ENCODE measurements around the gene MLEC. TPM values are rescaled to one million over a fixed set of nuclear protein-coding genes. Genes with fewer than 3 reads are reported as not detected.

MLEC gene
- total and polyA plus RNA-seq, 2 of the 13 experiments (the other 11 are each of a cell fraction or from before 2014, with no cell fraction given): 49.8 to 156 TPM

DNA sequence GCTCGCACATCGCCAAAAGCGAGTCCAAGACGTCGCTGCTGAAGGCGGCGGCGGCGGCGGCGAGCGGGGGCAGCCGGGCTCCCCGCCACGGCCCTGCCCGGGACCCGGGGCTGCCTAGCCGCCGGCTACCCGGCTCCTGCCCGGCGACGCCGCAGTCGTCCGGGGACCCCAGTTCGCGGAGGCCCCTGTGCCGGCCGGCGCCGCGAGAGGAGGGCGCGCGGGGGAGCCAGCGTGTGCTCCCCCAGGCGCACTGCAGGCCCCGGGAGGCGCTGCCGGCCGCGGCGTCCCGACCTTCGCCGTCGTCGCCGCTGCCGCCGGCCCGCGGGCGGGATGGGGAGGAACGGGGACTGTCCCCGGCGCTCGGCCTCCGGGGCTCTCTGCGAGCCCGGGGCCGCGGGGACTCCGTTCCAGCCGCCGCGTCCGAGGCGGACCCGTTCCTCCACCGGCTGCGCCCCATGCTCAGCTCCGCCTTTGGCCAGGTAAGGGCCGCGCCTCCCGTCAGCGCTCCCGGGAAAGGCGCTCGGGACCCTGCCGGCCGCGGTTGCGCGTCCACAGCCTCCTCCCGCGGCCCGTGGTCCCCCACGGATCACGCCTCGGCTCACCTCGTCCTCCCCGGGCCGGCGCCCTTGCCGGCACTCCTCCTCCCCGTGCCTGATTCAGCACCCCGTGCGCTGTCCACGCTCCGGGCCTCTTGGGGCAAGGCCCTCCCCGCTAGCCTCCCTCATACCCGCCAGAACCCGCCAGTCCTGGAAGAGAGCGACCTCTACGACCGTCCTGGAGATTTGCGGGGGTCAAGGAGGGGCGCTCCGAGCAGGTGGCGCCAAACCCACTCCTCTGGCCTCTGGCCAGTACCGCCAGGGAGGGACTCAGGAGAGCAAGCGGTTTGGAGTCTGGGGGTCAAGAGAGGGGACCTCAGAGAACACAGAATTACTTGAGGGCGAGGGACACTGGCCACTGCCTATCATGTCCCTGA lies 45.8 kb upstream of the MLEC start (continued):
- TF ChIP-seq NR3C1 (CRISPR knock-in tag; IDR thresholded peaks at IDR 0.05) (no peak), CBFB (CRISPR knock-in tag; IDR thresholded peaks at IDR 0.05) (0 out of 2 replicates have a peak, but pooled peaks have one; percentile 16), MTF2 (CRISPR knock-in tag; IDR thresholded peaks at IDR 0.05; ENCODE audit: borderline replicate concordance) (no peak), AHR (CRISPR knock-in tag; IDR thresholded peaks at IDR 0.05) (no peak), IKZF4 (CRISPR knock-in tag; IDR thresholded peaks at IDR 0.05; ENCODE audit: borderline replicate concordance, low read depth, not compliant biosample characterization) (no peak), ZMYM3 (CRISPR knock-in tag; IDR thresholded peaks at IDR 0.05) (no peak), RNF2 (conservative IDR thresholded peaks at IDR 0.05; ENCODE audit: low read depth) (peak; percentile 88), NR2F6 (IDR thresholded peaks at IDR 0.05) (no peak), NR2F6 (CRISPR knock-in tag; IDR thresholded peaks at IDR 0.05) (no peak), ZNF331 (CRISPR knock-in tag; IDR thresholded peaks at IDR 0.05) (0 out of 2 replicates have a peak, but pooled peaks have one; percentile 29), MLLT10 (CRISPR knock-in tag; IDR thresholded peaks at IDR 0.05) (no peak), CHD2 (IDR thresholded peaks at IDR 0.05; ENCODE audit: low read depth, low read length) (no peak), ZKSCAN5 (CRISPR knock-in tag; IDR thresholded peaks at IDR 0.05) (no peak), REXO4 (CRISPR knock-in tag; IDR thresholded peaks at IDR 0.05; ENCODE audit: borderline replicate concordance) (no peak), REPIN1 (CRISPR knock-in tag; IDR thresholded peaks at IDR 0.05; ENCODE audit: borderline replicate concordance, low read depth) (no peak), MED1 (CRISPR knock-in tag; IDR thresholded peaks at IDR 0.05) (no peak)
- TF ChIP-seq, protein P1, sequence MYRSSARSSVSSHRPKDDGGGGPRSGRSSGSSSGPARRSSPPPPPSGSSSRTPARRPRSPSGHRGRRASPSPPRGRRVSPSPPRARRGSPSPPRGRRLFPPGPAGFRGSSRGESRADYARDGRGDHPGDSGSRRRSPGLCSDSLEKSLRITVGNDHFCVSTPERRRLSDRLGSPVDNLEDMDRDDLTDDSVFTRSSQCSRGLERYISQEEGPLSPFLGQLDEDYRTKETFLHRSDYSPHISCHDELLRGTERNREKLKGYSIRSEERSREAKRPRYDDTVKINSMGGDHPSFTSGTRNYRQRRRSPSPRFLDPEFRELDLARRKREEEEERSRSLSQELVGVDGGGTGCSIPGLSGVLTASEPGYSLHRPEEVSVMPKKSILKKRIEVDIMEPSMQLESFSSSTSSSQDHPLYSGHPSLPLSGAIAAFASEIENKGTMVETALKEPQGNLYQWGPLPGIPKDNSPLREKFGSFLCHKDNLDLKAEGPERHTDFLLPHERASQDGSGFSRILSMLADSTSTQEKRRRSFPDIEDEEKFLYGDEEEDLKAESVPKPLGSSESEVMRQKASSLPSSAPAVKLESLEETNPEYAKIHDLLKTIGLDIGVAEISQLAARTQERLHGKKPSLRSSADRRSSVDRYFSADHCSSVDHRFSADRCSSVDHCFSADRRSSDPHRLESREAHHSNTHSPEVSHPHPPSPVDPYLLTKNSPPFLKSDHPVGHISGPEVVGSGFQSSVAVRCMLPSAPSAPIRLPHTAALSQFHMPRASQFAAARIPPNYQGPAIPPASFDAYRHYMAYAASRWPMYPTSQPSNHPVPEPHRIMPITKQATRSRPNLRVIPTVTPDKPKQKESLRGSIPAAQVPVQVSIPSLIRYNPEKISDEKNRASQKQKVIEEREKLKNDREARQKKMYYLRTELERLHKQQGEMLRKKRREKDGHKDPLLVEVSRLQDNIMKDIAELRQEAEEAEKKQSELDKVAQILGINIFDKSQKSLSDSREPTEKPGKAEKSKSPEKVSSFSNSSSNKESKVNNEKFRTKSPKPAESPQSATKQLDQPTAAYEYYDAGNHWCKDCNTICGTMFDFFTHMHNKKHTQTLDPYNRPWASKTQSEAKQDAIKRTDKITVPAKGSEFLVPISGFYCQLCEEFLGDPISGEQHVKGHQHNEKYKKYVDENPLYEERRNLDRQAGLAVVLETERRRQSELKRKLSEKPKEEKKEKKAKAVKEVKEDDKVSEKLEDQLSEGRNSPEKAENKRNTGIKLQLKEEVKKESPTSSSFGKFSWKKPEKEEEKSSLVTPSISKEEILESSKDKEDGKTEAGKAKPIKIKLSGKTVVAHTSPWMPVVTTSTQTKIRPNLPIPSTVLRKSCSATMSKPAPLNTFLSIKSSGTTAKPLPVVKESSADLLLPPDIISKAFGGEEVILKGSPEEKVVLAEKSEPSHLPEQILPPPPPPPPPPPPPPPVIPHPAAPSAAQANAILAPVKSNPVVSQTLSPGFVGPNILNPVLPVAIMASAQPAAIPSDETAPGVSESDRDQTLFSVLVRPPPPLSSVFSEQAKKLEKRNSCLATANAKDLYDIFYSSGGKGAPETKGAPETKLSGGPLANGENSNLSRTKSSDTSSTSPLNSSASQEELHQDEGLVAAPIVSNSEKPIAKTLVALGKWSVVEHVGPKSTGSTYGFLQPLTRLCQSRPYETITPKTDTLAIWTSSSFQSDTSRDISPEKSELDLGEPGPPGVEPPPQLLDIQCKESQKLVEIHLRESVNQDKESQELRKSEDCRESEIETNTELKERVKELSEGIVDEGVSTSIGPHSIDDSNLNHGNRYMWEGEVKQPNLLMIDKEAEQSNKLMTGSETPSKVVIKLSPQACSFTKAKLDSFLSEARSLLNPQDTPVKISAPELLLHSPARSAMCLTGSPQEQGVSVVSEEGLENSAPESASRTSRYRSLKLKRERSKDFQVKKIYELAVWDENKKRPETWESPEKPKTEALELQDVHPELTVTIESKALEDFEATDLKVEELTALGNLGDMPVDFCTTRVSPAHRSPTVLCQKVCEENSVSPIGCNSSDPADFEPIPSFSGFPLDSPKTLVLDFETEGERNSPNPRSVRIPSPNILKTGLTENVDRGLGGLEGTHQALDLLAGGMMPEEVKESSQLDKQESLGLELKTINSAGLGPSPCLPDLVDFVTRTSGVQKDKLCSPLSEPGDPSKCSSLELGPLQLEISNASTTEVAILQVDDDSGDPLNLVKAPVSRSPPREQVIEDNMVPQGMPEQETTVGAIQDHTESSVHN (CRISPR knock-in tag; IDR thresholded peaks at IDR 0.05): no peak
- TF ChIP-seq, protein P2, sequence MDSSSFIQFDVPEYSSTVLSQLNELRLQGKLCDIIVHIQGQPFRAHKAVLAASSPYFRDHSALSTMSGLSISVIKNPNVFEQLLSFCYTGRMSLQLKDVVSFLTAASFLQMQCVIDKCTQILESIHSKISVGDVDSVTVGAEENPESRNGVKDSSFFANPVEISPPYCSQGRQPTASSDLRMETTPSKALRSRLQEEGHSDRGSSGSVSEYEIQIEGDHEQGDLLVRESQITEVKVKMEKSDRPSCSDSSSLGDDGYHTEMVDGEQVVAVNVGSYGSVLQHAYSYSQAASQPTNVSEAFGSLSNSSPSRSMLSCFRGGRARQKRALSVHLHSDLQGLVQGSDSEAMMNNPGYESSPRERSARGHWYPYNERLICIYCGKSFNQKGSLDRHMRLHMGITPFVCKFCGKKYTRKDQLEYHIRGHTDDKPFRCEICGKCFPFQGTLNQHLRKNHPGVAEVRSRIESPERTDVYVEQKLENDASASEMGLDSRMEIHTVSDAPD (CRISPR knock-in tag; IDR thresholded peaks at IDR 0.05): no peak
- TF ChIP-seq, protein P3, sequence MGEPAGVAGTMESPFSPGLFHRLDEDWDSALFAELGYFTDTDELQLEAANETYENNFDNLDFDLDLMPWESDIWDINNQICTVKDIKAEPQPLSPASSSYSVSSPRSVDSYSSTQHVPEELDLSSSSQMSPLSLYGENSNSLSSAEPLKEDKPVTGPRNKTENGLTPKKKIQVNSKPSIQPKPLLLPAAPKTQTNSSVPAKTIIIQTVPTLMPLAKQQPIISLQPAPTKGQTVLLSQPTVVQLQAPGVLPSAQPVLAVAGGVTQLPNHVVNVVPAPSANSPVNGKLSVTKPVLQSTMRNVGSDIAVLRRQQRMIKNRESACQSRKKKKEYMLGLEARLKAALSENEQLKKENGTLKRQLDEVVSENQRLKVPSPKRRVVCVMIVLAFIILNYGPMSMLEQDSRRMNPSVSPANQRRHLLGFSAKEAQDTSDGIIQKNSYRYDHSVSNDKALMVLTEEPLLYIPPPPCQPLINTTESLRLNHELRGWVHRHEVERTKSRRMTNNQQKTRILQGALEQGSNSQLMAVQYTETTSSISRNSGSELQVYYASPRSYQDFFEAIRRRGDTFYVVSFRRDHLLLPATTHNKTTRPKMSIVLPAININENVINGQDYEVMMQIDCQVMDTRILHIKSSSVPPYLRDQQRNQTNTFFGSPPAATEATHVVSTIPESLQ (CRISPR knock-in tag; conservative IDR thresholded peaks at IDR 0.05): no peak
